ENCODE measurements around the gene TMPRSS7. TPM values are rescaled to one million over a fixed set of nuclear protein-coding genes. Genes with fewer than 3 reads are reported as not detected.

TMPRSS7 gene
- total and polyA plus RNA-seq, 3 donors from 2014 or later: 2.0 to 5.8 (median 2.8) TPM

GRCh38 chr3:112010636-112011035 lies 23.9 kb upstream of the TMPRSS7 start:
- no peak overlapping the region for H3K4me3 ChIP-seq
- H3K9me3 ChIP-seq: no peaks in the 10 kb centered on the region
- H3K27me3 ChIP-seq: no peaks in the 10 kb centered on the region
- H3K4me1 ChIP-seq: no peaks in the 10 kb centered on the region
- intact Hi-C loops (cut with DNase I; ENCODE audit: low total_unique reads): no loop called here
- TF ChIP-seq, protein P1, sequence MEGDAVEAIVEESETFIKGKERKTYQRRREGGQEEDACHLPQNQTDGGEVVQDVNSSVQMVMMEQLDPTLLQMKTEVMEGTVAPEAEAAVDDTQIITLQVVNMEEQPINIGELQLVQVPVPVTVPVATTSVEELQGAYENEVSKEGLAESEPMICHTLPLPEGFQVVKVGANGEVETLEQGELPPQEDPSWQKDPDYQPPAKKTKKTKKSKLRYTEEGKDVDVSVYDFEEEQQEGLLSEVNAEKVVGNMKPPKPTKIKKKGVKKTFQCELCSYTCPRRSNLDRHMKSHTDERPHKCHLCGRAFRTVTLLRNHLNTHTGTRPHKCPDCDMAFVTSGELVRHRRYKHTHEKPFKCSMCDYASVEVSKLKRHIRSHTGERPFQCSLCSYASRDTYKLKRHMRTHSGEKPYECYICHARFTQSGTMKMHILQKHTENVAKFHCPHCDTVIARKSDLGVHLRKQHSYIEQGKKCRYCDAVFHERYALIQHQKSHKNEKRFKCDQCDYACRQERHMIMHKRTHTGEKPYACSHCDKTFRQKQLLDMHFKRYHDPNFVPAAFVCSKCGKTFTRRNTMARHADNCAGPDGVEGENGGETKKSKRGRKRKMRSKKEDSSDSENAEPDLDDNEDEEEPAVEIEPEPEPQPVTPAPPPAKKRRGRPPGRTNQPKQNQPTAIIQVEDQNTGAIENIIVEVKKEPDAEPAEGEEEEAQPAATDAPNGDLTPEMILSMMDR (IDR thresholded peaks at IDR 0.05): no peak
- no peak for TF ChIP-seq POLR2A (IDR thresholded peaks at IDR 0.05)
- 55 to 61% methylated on average over 3 of the region's 3 CpGs for WGBS, 2 donors
- no peak overlapping the region for H3K27ac ChIP-seq
- no peaks in the 10 kb centered on the region for H3K36me3 ChIP-seq (ENCODE audit: low read depth, missing control alignments)
- no peak for DNase-seq

- WGBS, 2 donors: 75 to 83% methylated on average over 6 of the region's 6 CpGs
- Histone ChIP-seq H3K4me3 (no peak overlapping the region), H3K27ac (no peak overlapping the region), H3K36me3 (ENCODE audit: low read depth, missing control alignments) (no peaks in the 10 kb centered on the region), H3K27me3 (no peaks in the 10 kb centered on the region), H3K9me3 (no peaks in the 10 kb centered on the region), H3K4me1 (no peaks in the 10 kb centered on the region)
- DNase-seq: no peak
- intact Hi-C loops (cut with DNase I; ENCODE audit: low total_unique reads): no loop called here
- TF ChIP-seq POLR2A (IDR thresholded peaks at IDR 0.05): no peak
- TF ChIP-seq, protein P1 (IDR thresholded peaks at IDR 0.05): no peak
These were observed 23.1 kb upstream of the TMPRSS7 start for GRCh38 chr3:112011376-112011940.

- no peaks in the 10 kb centered on the region for H3K36me3 ChIP-seq (ENCODE audit: low read depth, missing control alignments)
- DNase-seq: no peak
- no peak overlapping the region for H3K27ac ChIP-seq
- WGBS, 2 donors: 65 to 68% methylated on average over 6 of the region's 6 CpGs
- intact Hi-C loops (cut with DNase I; ENCODE audit: low total_unique reads): no loop called here
- TF ChIP-seq, protein P1 (IDR thresholded peaks at IDR 0.05): no peak
- TF ChIP-seq POLR2A (IDR thresholded peaks at IDR 0.05): no peak
- no peak overlapping the region for H3K4me3 ChIP-seq
- no peaks in the 10 kb centered on the region for H3K9me3 ChIP-seq
- no peaks in the 10 kb centered on the region for H3K4me1 ChIP-seq
- no peaks in the 10 kb centered on the region for H3K27me3 ChIP-seq
These were observed 22.1 kb upstream of the TMPRSS7 start for GRCh38 chr3:112012205-112012992.

DNA sequence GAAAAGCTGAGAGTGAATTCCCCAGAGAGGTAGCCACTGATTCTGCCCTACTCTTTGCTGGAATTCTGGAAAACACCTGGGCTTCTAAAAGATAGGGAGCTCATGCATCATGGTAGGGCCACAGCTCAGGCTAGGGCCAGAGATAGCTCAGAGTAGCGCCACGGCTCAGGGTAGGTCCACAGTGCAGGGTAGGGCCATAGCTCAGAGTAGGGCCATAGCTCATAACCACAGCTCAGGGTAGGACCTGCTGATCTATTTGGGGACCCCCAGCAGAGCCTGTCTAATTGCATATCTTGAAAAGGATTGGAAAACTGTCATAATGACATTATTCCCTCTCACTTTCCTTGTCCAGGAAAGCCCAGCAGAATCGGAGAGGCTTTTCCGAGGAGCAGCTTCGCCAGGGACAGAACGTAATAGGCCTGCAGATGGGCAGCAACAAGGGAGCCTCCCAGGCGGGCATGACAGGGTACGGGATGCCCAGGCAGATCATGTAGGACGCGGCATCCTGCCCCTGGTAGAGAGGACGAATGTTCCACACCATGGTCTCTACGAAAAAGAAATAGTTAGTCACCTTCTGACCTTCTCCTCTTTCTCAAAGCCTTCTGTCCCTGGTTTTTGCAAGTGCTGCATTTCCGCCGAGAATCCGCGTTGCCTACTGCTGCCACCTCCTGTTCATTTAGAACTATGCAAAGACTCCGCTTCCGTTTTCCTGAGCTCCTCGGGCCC lies 21.3 kb upstream of the TMPRSS7 start:
- TF ChIP-seq, protein P1 (IDR thresholded peaks at IDR 0.05): peak in 2 of 3 experiments; percentile 48 to 67
- TF ChIP-seq POLR2A (IDR thresholded peaks at IDR 0.05): no peak
- no peaks in the 10 kb centered on the region for H3K36me3 ChIP-seq (ENCODE audit: low read depth, missing control alignments)
- WGBS, 2 donors: 17 to 24% methylated on average over 19 of the region's 19 CpGs
- H3K27ac ChIP-seq: no peak overlapping the region
- DNase-seq: peak; percentile 77
- H3K27me3 ChIP-seq: no peaks in the 10 kb centered on the region
- H3K9me3 ChIP-seq: no peaks in the 10 kb centered on the region
- H3K4me3 ChIP-seq: no peak overlapping the region
- H3K4me1 ChIP-seq: no peaks in the 10 kb centered on the region
- intact Hi-C loops (cut with DNase I; ENCODE audit: low total_unique reads): no loop called here
